ENCODE measurements around the gene IL17F. TPM values are rescaled to one million over a fixed set of nuclear protein-coding genes. Genes with fewer than 3 reads are reported as not detected.
"Not testable (repeated sequence)": the region's sequence is repeated elsewhere in the genome, so short reads cannot be mapped to it uniquely, and the experiment has no call there.

Gene IL17F
- total RNA-seq, 4 donors from 2014 or later = not detected

- Histone ChIP-seq H3K36me3 (no peaks in the 10 kb centered on the region), H3K9me3 (no peaks in the 10 kb centered on the region), H3K27ac (no peak overlapping the region), H3K4me3 (no peak overlapping the region), H3K4me1 (no peaks in the 10 kb centered on the region), H3K27me3 (no peaks in the 10 kb centered on the region)
- TF ChIP-seq POLR2A (IDR thresholded peaks at IDR 0.05) (no peak), CTCF (IDR thresholded peaks at IDR 0.05) (no peak)
- no peak for DNase-seq
Observed at GRCh38 chr6:52207066-52207465, 37.2 kb downstream of the IL17F start.

DNA sequence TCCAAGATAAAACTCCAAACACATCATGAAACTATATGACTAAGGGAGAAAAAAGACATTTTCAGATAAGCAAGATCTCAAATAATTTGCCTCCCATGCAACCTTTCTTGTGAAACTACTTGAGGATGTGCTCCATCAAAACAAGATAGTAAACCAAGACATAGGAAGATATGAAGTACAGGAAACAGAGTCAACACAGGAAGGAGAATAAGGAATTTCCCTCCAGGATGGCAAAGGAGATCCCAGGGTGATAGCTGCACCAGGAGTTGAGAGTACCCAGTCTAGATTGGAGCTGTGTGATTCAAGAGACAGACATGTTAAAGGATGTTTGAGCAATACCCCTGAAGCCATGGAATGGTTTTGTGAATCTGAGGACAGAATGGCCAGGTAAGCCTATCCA, 42.8 kb downstream of the IL17F start:
- H3K4me3 ChIP-seq = no peak overlapping the region
- no peak for TF ChIP-seq CTCF (IDR thresholded peaks at IDR 0.05)
- no peak for TF ChIP-seq POLR2A (IDR thresholded peaks at IDR 0.05)
- H3K36me3 ChIP-seq = no peaks in the 10 kb centered on the region
- no peak for DNase-seq
- no peak overlapping the region for H3K27ac ChIP-seq
- H3K9me3 ChIP-seq = no peaks in the 10 kb centered on the region
- H3K4me1 ChIP-seq = no peaks in the 10 kb centered on the region
- no peaks in the 10 kb centered on the region for H3K27me3 ChIP-seq

GRCh38 chr6:52201046-52201445, 43.3 kb downstream of the IL17F start:
- Histone ChIP-seq H3K4me1 (no peaks in the 10 kb centered on the region), H3K4me3 (no peak overlapping the region), H3K27me3 (no peaks in the 10 kb centered on the region), H3K27ac (no peak overlapping the region), H3K9me3 (no peaks in the 10 kb centered on the region), H3K36me3 (no peaks in the 10 kb centered on the region)
- no peak for DNase-seq
- TF ChIP-seq POLR2A (IDR thresholded peaks at IDR 0.05) (no peak), CTCF (IDR thresholded peaks at IDR 0.05) (no peak)

- DNase-seq, H3K36me3 ChIP-seq, H3K9me3 ChIP-seq, H3K27ac ChIP-seq, H3K4me1 ChIP-seq, H3K4me3 ChIP-seq, H3K27me3 ChIP-seq: not testable (repeated sequence)
Observed at GRCh38 chr6:52200088-52200487, 44.2 kb downstream of the IL17F start.

- H3K27ac ChIP-seq = no peak overlapping the region
- TF ChIP-seq CTCF (IDR thresholded peaks at IDR 0.05) (no peak), POLR2A (IDR thresholded peaks at IDR 0.05) (no peak)
- no peak for DNase-seq
- H3K4me1 ChIP-seq = no peaks in the 10 kb centered on the region
- H3K27me3 ChIP-seq = no peaks in the 10 kb centered on the region
- no peaks in the 10 kb centered on the region for H3K9me3 ChIP-seq
- H3K36me3 ChIP-seq = no peaks in the 10 kb centered on the region
- no peak overlapping the region for H3K4me3 ChIP-seq
Observed at GRCh38 chr6:52195886-52196285, 48.4 kb downstream of the IL17F start.

GRCh38 chr6:52191824-52192223, 52.5 kb downstream of the IL17F start:
- H3K4me1 ChIP-seq = no peaks in the 10 kb centered on the region
- H3K27ac ChIP-seq = no peak overlapping the region
- no peaks in the 10 kb centered on the region for H3K36me3 ChIP-seq
- H3K9me3 ChIP-seq = no peaks in the 10 kb centered on the region
- no peak overlapping the region for H3K4me3 ChIP-seq
- no peaks in the 10 kb centered on the region for H3K27me3 ChIP-seq
- no peak for DNase-seq
- no peak for TF ChIP-seq CTCF (IDR thresholded peaks at IDR 0.05)
- no peak for TF ChIP-seq POLR2A (IDR thresholded peaks at IDR 0.05)

All from Peyer's patch (tissue), 4 donors.